ENCODE results near the gene MANBA.

The MANBA gene

GRCh38 chr4:102787096-102787881 is 26.5 kb upstream of the MANBA start:
- Histone ChIP-seq H3K9ac (ENCODE audit: low read depth, low read length) (no peak overlapping the region), H3K27me3 (ENCODE audit: control insufficient read depth, insufficient read depth, low read length) (no peaks in the 10 kb centered on the region), H3K4me3 (ENCODE audit: low read length) (no peak overlapping the region), H3K4me1 (ENCODE audit: control insufficient read depth, insufficient read depth, low read length) (peaks cover 13% of the 10 kb centered on the region), H3K9me3 (replicated peaks; ENCODE audit: low read length) (no peaks in the 10 kb centered on the region), H3K4me2 (ENCODE audit: low read length) (no peak overlapping the region), H3K36me3 (ENCODE audit: insufficient read depth, low read length) (peaks cover 13% of the 10 kb centered on the region)

DNA sequence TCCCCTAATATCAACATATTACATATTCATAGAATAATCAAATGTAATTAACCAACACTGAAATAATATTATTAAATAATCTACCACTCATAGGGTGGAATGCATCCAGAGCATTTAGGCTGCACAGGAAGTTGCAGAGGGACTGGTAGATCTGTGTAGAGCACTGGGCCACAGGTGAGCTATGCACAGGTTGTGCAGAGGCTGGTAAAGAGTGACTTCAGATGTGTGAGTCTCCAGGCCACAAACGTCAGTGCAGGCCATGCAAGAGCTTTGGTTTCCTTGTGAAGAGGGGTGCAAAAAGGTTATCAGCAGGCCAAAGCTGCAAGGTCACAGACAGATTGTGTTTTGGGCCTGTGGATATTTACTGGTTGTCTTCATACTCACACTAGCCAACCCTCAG is 25.5 kb upstream of the MANBA start:
- Histone ChIP-seq H3K9ac (ENCODE audit: low read depth, low read length) (no peak overlapping the region), H3K4me1 (ENCODE audit: control insufficient read depth, insufficient read depth, low read length) (peaks cover 13% of the 10 kb centered on the region), H3K4me3 (ENCODE audit: low read length) (no peak overlapping the region), H3K9me3 (replicated peaks; ENCODE audit: low read length) (no peaks in the 10 kb centered on the region), H3K4me2 (ENCODE audit: low read length) (no peak overlapping the region), H3K36me3 (ENCODE audit: insufficient read depth, low read length) (peaks cover 3% of the 10 kb centered on the region), H3K27me3 (ENCODE audit: control insufficient read depth, insufficient read depth, low read length) (no peaks in the 10 kb centered on the region)

DNA sequence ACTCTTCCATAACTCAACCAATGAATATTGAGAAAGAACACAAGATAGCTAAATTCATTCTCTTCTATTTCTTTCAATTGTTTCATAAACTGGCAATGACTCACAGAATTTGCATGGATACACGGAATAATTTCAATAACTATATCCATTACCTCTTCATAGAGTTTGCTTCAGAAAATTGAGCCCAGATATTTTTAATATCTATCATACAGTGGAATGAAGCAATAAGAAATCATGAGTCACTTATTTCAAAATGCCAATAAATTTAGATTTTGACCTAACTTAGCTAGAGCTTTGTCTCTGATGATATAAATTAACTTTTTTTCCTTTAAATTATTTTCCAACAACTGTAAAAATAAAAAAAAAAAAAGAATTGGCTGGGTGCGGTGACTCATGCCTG is 22.2 kb upstream of the MANBA start:
- no peak overlapping the region for H3K4me3 ChIP-seq (ENCODE audit: low read length)
- no peak overlapping the region for H3K9ac ChIP-seq (ENCODE audit: low read depth, low read length)
- no peaks in the 10 kb centered on the region for H3K36me3 ChIP-seq (ENCODE audit: insufficient read depth, low read length)
- no peak overlapping the region for H3K4me2 ChIP-seq (ENCODE audit: low read length)
- H3K4me1 ChIP-seq (ENCODE audit: control insufficient read depth, insufficient read depth, low read length) = peaks cover 2% of the 10 kb centered on the region
- H3K27me3 ChIP-seq (ENCODE audit: control insufficient read depth, insufficient read depth, low read length) = no peaks in the 10 kb centered on the region
- H3K9me3 ChIP-seq (replicated peaks; ENCODE audit: low read length) = no peaks in the 10 kb centered on the region

DNA sequence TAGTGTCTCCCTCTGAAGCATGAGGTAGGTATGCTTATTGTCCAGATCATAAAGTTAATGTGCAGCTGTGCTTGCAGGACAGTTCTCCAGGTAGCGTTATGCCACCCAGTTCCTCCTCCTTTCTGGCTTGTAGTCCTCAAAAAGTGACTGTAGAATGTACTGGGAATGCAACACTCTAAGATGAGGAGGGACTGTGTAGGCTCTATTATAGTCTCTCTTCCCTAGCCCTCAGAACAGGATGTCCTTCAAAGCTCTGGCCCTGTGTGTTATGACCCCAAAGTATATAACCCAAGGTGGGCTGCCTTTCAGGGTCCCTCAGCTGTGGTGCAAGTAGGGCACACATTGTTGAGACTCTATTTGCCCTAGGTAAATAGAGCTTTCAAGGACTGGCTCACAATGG is 20.8 kb upstream of the MANBA start:
- Histone ChIP-seq H3K4me1 (ENCODE audit: control insufficient read depth, insufficient read depth, low read length) (peaks cover 2% of the 10 kb centered on the region), H3K9me3 (replicated peaks; ENCODE audit: low read length) (no peaks in the 10 kb centered on the region), H3K4me2 (ENCODE audit: low read length) (no peak overlapping the region), H3K27me3 (ENCODE audit: control insufficient read depth, insufficient read depth, low read length) (no peaks in the 10 kb centered on the region), H3K9ac (ENCODE audit: low read depth, low read length) (no peak overlapping the region), H3K36me3 (ENCODE audit: insufficient read depth, low read length) (no peaks in the 10 kb centered on the region), H3K4me3 (ENCODE audit: low read length) (no peak overlapping the region)

DNA sequence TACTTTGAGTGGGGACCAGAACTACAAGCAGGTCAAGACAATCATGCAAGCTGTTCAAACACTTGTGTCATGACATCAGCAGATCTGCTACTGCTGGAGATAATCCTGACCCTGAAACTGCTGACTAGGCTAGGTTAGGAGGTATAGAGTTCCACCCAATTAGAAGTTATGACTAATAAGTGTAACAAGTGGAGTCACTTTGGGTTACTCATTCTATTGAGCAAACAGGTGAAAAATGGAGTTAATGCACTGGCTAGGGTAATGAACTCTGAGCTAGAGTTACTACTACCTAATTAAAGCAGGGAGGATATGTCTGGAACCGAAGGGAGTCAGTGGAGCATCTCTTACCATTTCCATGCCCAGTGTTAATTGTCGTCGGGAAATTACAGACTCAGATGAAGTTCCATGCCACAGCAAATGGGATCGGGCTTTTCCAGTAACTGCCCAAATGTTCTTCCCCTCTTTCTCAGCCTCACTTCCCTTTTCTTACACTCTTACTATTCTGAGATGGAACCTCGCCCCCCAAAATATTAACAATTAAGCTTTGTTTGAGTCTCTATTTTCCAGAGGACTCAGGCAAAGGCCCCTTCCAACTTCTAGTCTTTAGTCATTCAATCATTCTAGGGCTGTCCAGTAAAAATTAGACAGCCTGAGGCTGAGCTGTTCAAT is 19.8 kb upstream of the MANBA start:
- H3K27me3 ChIP-seq (ENCODE audit: control insufficient read depth, insufficient read depth, low read length) = no peaks in the 10 kb centered on the region
- no peaks in the 10 kb centered on the region for H3K36me3 ChIP-seq (ENCODE audit: insufficient read depth, low read length)
- H3K4me1 ChIP-seq (ENCODE audit: control insufficient read depth, insufficient read depth, low read length) = peaks cover 2% of the 10 kb centered on the region

DNA sequence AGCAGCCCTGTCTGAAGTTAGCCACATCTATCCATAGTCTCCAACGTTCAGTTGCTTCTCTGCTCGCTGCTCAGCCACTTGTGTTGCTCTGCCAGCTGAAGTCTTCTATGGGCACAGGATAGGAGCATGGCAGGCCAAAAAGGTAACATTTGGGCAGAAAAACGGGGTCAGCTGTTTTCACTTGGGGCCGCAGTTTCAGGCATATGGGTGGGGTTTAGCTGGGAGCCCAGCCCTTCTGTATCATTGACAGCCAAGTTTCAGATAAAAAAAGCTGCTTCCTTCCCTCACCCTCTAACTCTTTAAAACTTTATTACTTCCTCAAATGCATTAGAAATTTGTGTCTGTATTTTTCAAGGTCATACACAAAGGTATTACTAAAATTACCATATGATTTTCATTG is 18.4 kb upstream of the MANBA start:
- H3K27me3 ChIP-seq (ENCODE audit: control insufficient read depth, insufficient read depth, low read length) = no peaks in the 10 kb centered on the region
- H3K9ac ChIP-seq (ENCODE audit: low read depth, low read length) = no peak overlapping the region
- no peak overlapping the region for H3K4me2 ChIP-seq (ENCODE audit: low read length)
- H3K4me3 ChIP-seq (ENCODE audit: low read length) = no peak overlapping the region
- peaks cover 2% of the 10 kb centered on the region for H3K4me1 ChIP-seq (ENCODE audit: control insufficient read depth, insufficient read depth, low read length)
- H3K9me3 ChIP-seq (replicated peaks; ENCODE audit: low read length) = no peaks in the 10 kb centered on the region
- no peaks in the 10 kb centered on the region for H3K36me3 ChIP-seq (ENCODE audit: insufficient read depth, low read length)

More for the DNA sequence above, 19.8 kb upstream of the MANBA start:
- no peaks in the 10 kb centered on the region for H3K9me3 ChIP-seq (replicated peaks; ENCODE audit: low read length)
- no peak overlapping the region for H3K4me3 ChIP-seq (ENCODE audit: low read length)
- H3K4me2 ChIP-seq (ENCODE audit: low read length) = no peak overlapping the region
- H3K9ac ChIP-seq (ENCODE audit: low read depth, low read length) = no peak overlapping the region

GRCh38 chr4:102778720-102779119 is 18.0 kb upstream of the MANBA start:
- Histone ChIP-seq H3K4me3 (ENCODE audit: low read length) (no peak overlapping the region), H3K9ac (ENCODE audit: low read depth, low read length) (no peak overlapping the region), H3K4me1 (ENCODE audit: control insufficient read depth, insufficient read depth, low read length) (peaks cover 2% of the 10 kb centered on the region), H3K4me2 (ENCODE audit: low read length) (no peak overlapping the region), H3K36me3 (ENCODE audit: insufficient read depth, low read length) (no peaks in the 10 kb centered on the region), H3K9me3 (replicated peaks; ENCODE audit: low read length) (no peaks in the 10 kb centered on the region), H3K27me3 (ENCODE audit: control insufficient read depth, insufficient read depth, low read length) (no peaks in the 10 kb centered on the region)

GRCh38 chr4:102775805-102776204 is 15.0 kb upstream of the MANBA start:
- Histone ChIP-seq H3K9ac (ENCODE audit: low read depth, low read length) (no peak overlapping the region), H3K27me3 (ENCODE audit: control insufficient read depth, insufficient read depth, low read length) (no peaks in the 10 kb centered on the region), H3K36me3 (ENCODE audit: insufficient read depth, low read length) (no peaks in the 10 kb centered on the region), H3K4me1 (ENCODE audit: control insufficient read depth, insufficient read depth, low read length) (no peaks in the 10 kb centered on the region), H3K9me3 (replicated peaks; ENCODE audit: low read length) (no peaks in the 10 kb centered on the region), H3K4me3 (ENCODE audit: low read length) (no peak overlapping the region), H3K4me2 (ENCODE audit: low read length) (no peak overlapping the region)

- H3K9me3 ChIP-seq (replicated peaks; ENCODE audit: low read length) = no peaks in the 10 kb centered on the region
- H3K4me2 ChIP-seq (ENCODE audit: low read length) = no peak overlapping the region
- no peaks in the 10 kb centered on the region for H3K36me3 ChIP-seq (ENCODE audit: insufficient read depth, low read length)
- H3K27me3 ChIP-seq (ENCODE audit: control insufficient read depth, insufficient read depth, low read length) = no peaks in the 10 kb centered on the region
- no peaks in the 10 kb centered on the region for H3K4me1 ChIP-seq (ENCODE audit: control insufficient read depth, insufficient read depth, low read length)
- no peak overlapping the region for H3K9ac ChIP-seq (ENCODE audit: low read depth, low read length)
- H3K4me3 ChIP-seq (ENCODE audit: low read length) = no peak overlapping the region
These were observed 13.5 kb upstream of the MANBA start for GRCh38 chr4:102774254-102774653.

GRCh38 chr4:102772738-102773340 is 12.1 kb upstream of the MANBA start:
- no peaks in the 10 kb centered on the region for H3K9me3 ChIP-seq (replicated peaks; ENCODE audit: low read length)
- no peaks in the 10 kb centered on the region for H3K27me3 ChIP-seq (ENCODE audit: control insufficient read depth, insufficient read depth, low read length)
- no peaks in the 10 kb centered on the region for H3K4me1 ChIP-seq (ENCODE audit: control insufficient read depth, insufficient read depth, low read length)
- no peaks in the 10 kb centered on the region for H3K36me3 ChIP-seq (ENCODE audit: insufficient read depth, low read length)
- no peak overlapping the region for H3K4me3 ChIP-seq (ENCODE audit: low read length)
- no peak overlapping the region for H3K4me2 ChIP-seq (ENCODE audit: low read length)
- H3K9ac ChIP-seq (ENCODE audit: low read depth, low read length) = no peak overlapping the region

GRCh38 chr4:102764901-102765300 is 4.1 kb upstream of the MANBA start:
- Histone ChIP-seq H3K27me3 (ENCODE audit: control insufficient read depth, insufficient read depth, low read length) (no peaks in the 10 kb centered on the region), H3K4me3 (ENCODE audit: low read length) (no peak overlapping the region), H3K9me3 (replicated peaks; ENCODE audit: low read length) (no peaks in the 10 kb centered on the region), H3K36me3 (ENCODE audit: insufficient read depth, low read length) (no peaks in the 10 kb centered on the region), H3K9ac (ENCODE audit: low read depth, low read length) (no peak overlapping the region), H3K4me1 (ENCODE audit: control insufficient read depth, insufficient read depth, low read length) (peaks cover 5% of the 10 kb centered on the region), H3K4me2 (ENCODE audit: low read length) (no peak overlapping the region)
